ENCODE measurements around the gene RNF224. TPM values are rescaled to one million over a fixed set of nuclear protein-coding genes. Genes with fewer than 3 reads are reported as not detected.

The RNF224 gene
- polyA plus RNA-seq, 1 donor (not counting 4 experiments of a cell fraction or from before 2014, with no cell fraction given): not detected

DNA sequence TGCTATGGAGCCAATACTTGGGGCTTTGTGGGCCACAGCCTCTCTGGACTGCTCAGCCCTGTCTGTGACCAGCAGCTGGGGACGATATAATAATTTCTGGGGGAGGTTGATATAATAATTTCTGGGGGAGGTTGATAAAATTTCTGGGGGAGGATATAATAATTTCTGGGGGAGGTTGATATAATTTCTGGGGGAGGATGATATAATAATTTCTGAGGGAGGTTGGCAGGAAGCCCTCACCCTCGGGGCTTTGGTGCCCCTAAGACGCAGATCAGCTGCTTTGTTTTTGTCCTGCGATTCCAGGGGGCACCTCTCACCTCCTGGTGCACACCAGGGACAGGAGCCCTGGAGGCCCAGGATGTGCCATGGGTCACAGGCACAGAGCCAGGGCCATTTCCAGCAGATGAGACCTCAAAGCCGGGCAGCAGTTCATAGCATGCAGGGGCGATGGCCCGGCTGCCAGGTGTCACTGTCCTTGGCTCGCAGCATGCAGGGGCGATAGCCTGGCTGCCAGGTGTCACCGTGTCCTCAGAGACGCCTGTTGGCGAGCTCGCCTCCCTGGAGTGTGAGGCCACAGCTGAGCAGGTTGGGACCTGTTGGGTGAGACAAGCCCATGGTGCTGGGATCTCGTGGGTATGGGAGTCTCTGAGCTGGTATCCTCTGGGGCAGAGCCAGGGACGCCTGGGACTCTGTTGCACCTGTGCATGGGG is 46.5 kb downstream of the RNF224 start:
- Histone ChIP-seq H4K20me1 (ENCODE audit: control insufficient read depth, extremely low read depth, insufficient read depth, low read length) (peaks cover 11% of the 10 kb centered on the region), H3K9me3 (ENCODE audit: control insufficient read depth, low read depth, low read length) (no peaks in the 10 kb centered on the region), H3K27ac (ENCODE audit: control insufficient read depth, insufficient read depth, low read length) (peak overlapping the region; percentile 22), H3K9ac (ENCODE audit: control insufficient read depth, extremely low read depth, insufficient read depth, low read length) (peak overlapping the region; percentile 23), H3K36me3 (ENCODE audit: control insufficient read depth in 2 of 2, extremely low read depth in 1 of 2, insufficient read depth in 2 of 2, low read length in 2 of 2) (peaks cover 13 to 24% of the 10 kb centered on the region in 2 experiments), H3K79me2 (ENCODE audit: control insufficient read depth, insufficient read depth, low read length) (peaks cover 7% of the 10 kb centered on the region), H2AFZ (ENCODE audit: control insufficient read depth, low read length) (no peak overlapping the region), H3K27me3 (ENCODE audit: control insufficient read depth, extremely low read depth, insufficient read depth, low read length) (no peaks in the 10 kb centered on the region), H3K4me3 (ENCODE audit: control insufficient read depth in 2 of 3, extremely low read depth in 1 of 3, insufficient read depth in 2 of 3, low read depth in 1 of 3, low read length in 3 of 3) (no peak overlapping the region), H3K9me1 (ENCODE audit: control insufficient read depth, extremely low read depth, insufficient read depth, low read length) (no peaks in the 10 kb centered on the region), H3K4me1 (ENCODE audit: control insufficient read depth, extremely low read depth, insufficient read depth, low read length) (peaks cover 27% of the 10 kb centered on the region), H3K4me2 (ENCODE audit: control insufficient read depth, extremely low read depth, insufficient read depth, low read depth, low read length) (peak overlapping the region; percentile 36)
- DNase-seq (ENCODE audit: low read depth, low spot score): no peak
- dilution Hi-C loops (cut with MboI; ENCODE audit: extremely low pct_ligation_motif_present, low sequenced_read_pairs): no loop called here
- peak; percentile 66 for FAIRE-seq
- TF ChIP-seq CTCF (optimal IDR thresholded peaks at IDR 0.05 in 1 of 3, IDR thresholded peaks at IDR 0.05 in 1 of 3, conservative IDR thresholded peaks at IDR 0.05 in 1 of 3; ENCODE audit: extremely low read depth in 1 of 3, insufficient read depth in 2 of 3, low read length in 3 of 3) (no peak), EZH2 (IDR thresholded peaks at IDR 0.05; ENCODE audit: low read length) (no peak)

DNA sequence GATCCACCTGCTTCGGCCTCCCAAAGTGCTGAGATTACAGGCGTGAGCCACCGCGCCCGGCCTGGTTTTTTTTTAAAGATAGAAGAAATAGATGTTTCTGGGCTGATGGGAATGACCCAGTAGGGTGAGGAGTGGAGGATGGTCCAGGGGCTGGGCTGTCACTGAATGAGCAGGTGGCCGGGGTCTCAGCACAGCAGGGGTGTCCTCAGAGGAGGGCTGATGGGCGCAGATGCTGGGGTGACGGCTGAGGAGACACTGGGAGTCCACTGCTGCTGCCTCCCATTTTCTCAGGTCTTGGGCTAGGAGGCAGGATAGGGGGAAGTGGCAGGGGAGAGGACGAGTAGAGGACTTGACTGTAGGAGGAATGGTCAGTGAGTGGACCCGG is 47.9 kb downstream of the RNF224 start:
- H3K4me1 ChIP-seq (ENCODE audit: control insufficient read depth, extremely low read depth, insufficient read depth, low read length): peaks cover 27% of the 10 kb centered on the region
- no peak overlapping the region for H3K4me2 ChIP-seq (ENCODE audit: control insufficient read depth, extremely low read depth, insufficient read depth, low read depth, low read length)
- TF ChIP-seq CTCF (optimal IDR thresholded peaks at IDR 0.05 in 1 of 3, IDR thresholded peaks at IDR 0.05 in 1 of 3, conservative IDR thresholded peaks at IDR 0.05 in 1 of 3; ENCODE audit: extremely low read depth in 1 of 3, insufficient read depth in 2 of 3, low read length in 3 of 3): no peak
- H3K9me1 ChIP-seq (ENCODE audit: control insufficient read depth, extremely low read depth, insufficient read depth, low read length): no peaks in the 10 kb centered on the region
- peaks cover 14 to 21% of the 10 kb centered on the region in 2 experiments for H3K36me3 ChIP-seq (ENCODE audit: control insufficient read depth in 2 of 2, extremely low read depth in 1 of 2, insufficient read depth in 2 of 2, low read length in 2 of 2)
- no peaks in the 10 kb centered on the region for H3K9me3 ChIP-seq (ENCODE audit: control insufficient read depth, low read depth, low read length)
- DNase-seq (ENCODE audit: low read depth, low spot score) (no peak), FAIRE-seq (no peak)
- H3K27ac ChIP-seq (ENCODE audit: control insufficient read depth, insufficient read depth, low read length): no peak overlapping the region
- dilution Hi-C loops (cut with MboI; ENCODE audit: extremely low pct_ligation_motif_present, low sequenced_read_pairs): no loop called here
- H3K9ac ChIP-seq (ENCODE audit: control insufficient read depth, extremely low read depth, insufficient read depth, low read length): no peak overlapping the region
- H2AFZ ChIP-seq (ENCODE audit: control insufficient read depth, low read length): no peak overlapping the region
- H4K20me1 ChIP-seq (ENCODE audit: control insufficient read depth, extremely low read depth, insufficient read depth, low read length): peaks cover 6% of the 10 kb centered on the region
- peaks cover 18% of the 10 kb centered on the region for H3K79me2 ChIP-seq (ENCODE audit: control insufficient read depth, insufficient read depth, low read length)
- H3K4me3 ChIP-seq (ENCODE audit: control insufficient read depth in 2 of 3, extremely low read depth in 1 of 3, insufficient read depth in 2 of 3, low read depth in 1 of 3, low read length in 3 of 3): no peak overlapping the region
- H3K27me3 ChIP-seq (ENCODE audit: control insufficient read depth, extremely low read depth, insufficient read depth, low read length): no peaks in the 10 kb centered on the region
